ENCODE measurements around the gene TRIM72. TPM values are rescaled to one million over a fixed set of nuclear protein-coding genes. Genes with fewer than 3 reads are reported as not detected.
A peak's percentile ranks its signal among the peaks of the same experiment; 100 is the strongest.

TRIM72 gene
- total RNA-seq, 1 experiment from 2014 or later = 1.8 TPM

DNA sequence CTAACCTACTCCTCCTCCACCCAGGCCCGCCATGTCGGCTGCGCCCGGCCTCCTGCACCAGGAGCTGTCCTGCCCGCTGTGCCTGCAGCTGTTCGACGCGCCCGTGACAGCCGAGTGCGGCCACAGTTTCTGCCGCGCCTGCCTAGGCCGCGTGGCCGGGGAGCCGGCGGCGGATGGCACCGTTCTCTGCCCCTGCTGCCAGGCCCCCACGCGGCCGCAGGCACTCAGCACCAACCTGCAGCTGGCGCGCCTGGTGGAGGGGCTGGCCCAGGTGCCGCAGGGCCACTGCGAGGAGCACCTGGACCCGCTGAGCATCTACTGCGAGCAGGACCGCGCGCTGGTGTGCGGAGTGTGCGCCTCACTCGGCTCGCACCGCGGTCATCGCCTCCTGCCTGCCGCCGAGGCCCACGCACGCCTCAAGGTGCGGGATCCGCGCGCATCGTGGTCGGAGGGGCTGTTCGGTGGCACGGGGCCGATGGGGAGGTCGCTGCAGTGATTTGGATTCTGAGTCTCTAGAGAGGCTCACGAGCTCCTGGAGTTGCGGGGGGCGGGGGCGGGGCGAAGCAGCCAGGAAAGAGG is 878 bp downstream of the TRIM72 start (continued):
- TF ChIP-seq AFF4 (CRISPR knock-in tag; IDR thresholded peaks at IDR 0.05; ENCODE audit: borderline replicate concordance) (no peak), TEAD4 (CRISPR knock-in tag; IDR thresholded peaks at IDR 0.05) (peak; percentile 69; the same call in 1 of the 2 replicates), OVOL2 (CRISPR knock-in tag; IDR thresholded peaks at IDR 0.05; ENCODE audit: borderline replicate concordance) (no peak), ZNF232 (CRISPR knock-in tag; IDR thresholded peaks at IDR 0.05) (no peak), GABPB1 (CRISPR knock-in tag; IDR thresholded peaks at IDR 0.05) (no peak), HMGXB4 (CRISPR knock-in tag; IDR thresholded peaks at IDR 0.05) (peak; percentile 83), RELA (CRISPR knock-in tag; IDR thresholded peaks at IDR 0.05; ENCODE audit: borderline replicate concordance) (peak; percentile 83), ZNF317 (CRISPR knock-in tag; IDR thresholded peaks at IDR 0.05; ENCODE audit: borderline replicate concordance, low read depth) (no peak), ZBTB43 (CRISPR knock-in tag; IDR thresholded peaks at IDR 0.05) (peak; percentile 85; the same call in 1 of the 2 replicates), ZNF263 (CRISPR knock-in tag; IDR thresholded peaks at IDR 0.05; ENCODE audit: low read depth) (peak; percentile 17; the same call in 1 of the 2 replicates), HMGA2 (CRISPR knock-in tag; IDR thresholded peaks at IDR 0.05) (no peak), ZNF121 (CRISPR knock-in tag; IDR thresholded peaks at IDR 0.05) (0 out of 2 replicates have a peak, but pooled peaks have one; percentile 2), TP53 (CRISPR knock-in tag; IDR thresholded peaks at IDR 0.05) (peak; percentile 53; the same call in 1 of the 2 replicates), TCF7 (CRISPR knock-in tag; IDR thresholded peaks at IDR 0.05; ENCODE audit: low read depth) (peak; percentile 70; the same call in 1 of the 2 replicates), CREM (CRISPR knock-in tag; IDR thresholded peaks at IDR 0.05) (no peak), GRHL2 (CRISPR knock-in tag; IDR thresholded peaks at IDR 0.05; ENCODE audit: insufficient replicate concordance, severe bottlenecking) (no peak), ZNF423 (CRISPR knock-in tag; IDR thresholded peaks at IDR 0.05) (no peak), E2F5 (CRISPR knock-in tag; IDR thresholded peaks at IDR 0.05) (peak; percentile 36; the same call in 1 of the 2 replicates), CTCF (IDR thresholded peaks at IDR 0.05) (no peak), FOXP1 (CRISPR knock-in tag; IDR thresholded peaks at IDR 0.05; ENCODE audit: borderline replicate concordance) (peak; percentile 92), SMAD4 (CRISPR knock-in tag; IDR thresholded peaks at IDR 0.05) (no peak)
- TF ChIP-seq, protein P1, sequence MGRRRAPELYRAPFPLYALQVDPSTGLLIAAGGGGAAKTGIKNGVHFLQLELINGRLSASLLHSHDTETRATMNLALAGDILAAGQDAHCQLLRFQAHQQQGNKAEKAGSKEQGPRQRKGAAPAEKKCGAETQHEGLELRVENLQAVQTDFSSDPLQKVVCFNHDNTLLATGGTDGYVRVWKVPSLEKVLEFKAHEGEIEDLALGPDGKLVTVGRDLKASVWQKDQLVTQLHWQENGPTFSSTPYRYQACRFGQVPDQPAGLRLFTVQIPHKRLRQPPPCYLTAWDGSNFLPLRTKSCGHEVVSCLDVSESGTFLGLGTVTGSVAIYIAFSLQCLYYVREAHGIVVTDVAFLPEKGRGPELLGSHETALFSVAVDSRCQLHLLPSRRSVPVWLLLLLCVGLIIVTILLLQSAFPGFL (CRISPR knock-in tag; IDR thresholded peaks at IDR 0.05; ENCODE audit: borderline replicate concordance) = no peak; the same call in 1 of the 2 replicates
- TF ChIP-seq, protein P2, sequence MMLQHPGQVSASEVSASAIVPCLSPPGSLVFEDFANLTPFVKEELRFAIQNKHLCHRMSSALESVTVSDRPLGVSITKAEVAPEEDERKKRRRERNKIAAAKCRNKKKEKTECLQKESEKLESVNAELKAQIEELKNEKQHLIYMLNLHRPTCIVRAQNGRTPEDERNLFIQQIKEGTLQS (CRISPR knock-in tag; conservative IDR thresholded peaks at IDR 0.05) = no peak
